A673 (cell line): ENCODE measurements around the gene ARMH3. TPM values are rescaled to one million over a fixed set of nuclear protein-coding genes. Genes with fewer than 3 reads are reported as not detected.

Experiments
- BruUV-seq: library from RNA; stranded (reverse); fragments of 400-500 nt; replicated peaks from 2 replicates; lab custom pipeline; 2021; lab: Mats Ljungman, UMichigan
- CTCF ChIA-PET: fragments of 300-600 bp; sonication (Branson Sonifier 250); formaldehyde crosslinking; loops from one replicate; lab custom pipeline; 2022; ENCODE audit warnings: antibody characterized with exemption; lab: Charles Lee
- POLR2A ChIA-PET: fragments of 300-600 bp; sonication (Branson Sonifier 250); formaldehyde crosslinking; loops from one replicate; lab custom pipeline; 2022; ENCODE audit warnings: antibody characterized with exemption; ENCODE audit not compliant: low non-redundant PET; lab: Charles Lee
- DNase-seq: peaks from one replicate; pipeline ENCODE4 v3.0.0-alpha.2; 2015; ENCODE audit warnings: low spot score
- H3K27ac ChIP-seq: fragments of 200-600 bp; sonication (generic); 2 replicates; pipeline ENCODE4 v1.5.1; 2016; ENCODE audit warnings: mixed run types, low read depth, mild to moderate bottlenecking, mixed read lengths, antibody characterized with exemption, low read length; ENCODE audit not compliant: poor library complexity, severe bottlenecking
- H3K27me3 ChIP-seq: fragments of 200-600 bp; sonication (generic); replicated peaks from 2 replicates; pipeline ENCODE4 v1.6.1; 2017; ENCODE audit warnings: mixed run types, low read depth, mild to moderate bottlenecking, mixed read lengths, antibody characterized with exemption, low read length; ENCODE audit not compliant: insufficient read depth, poor library complexity
- H3K36me3 ChIP-seq: fragments of 200-600 bp; sonication (generic); 2 replicates; pipeline ENCODE4 v1.6.1; 2016; ENCODE audit warnings: mixed run types, mild to moderate bottlenecking, mixed read lengths, antibody characterized with exemption, low read length; ENCODE audit not compliant: insufficient read depth, poor library complexity, severe bottlenecking
- H3K4me1 ChIP-seq: fragments of 200-600 bp; sonication (generic); 2 replicates; pipeline ENCODE4 v1.6.1; 2017; ENCODE audit warnings: mixed run types, mild to moderate bottlenecking, mixed read lengths, antibody characterized with exemption, low read length; ENCODE audit not compliant: insufficient read depth, poor library complexity, severe bottlenecking
- H3K4me3 ChIP-seq: fragments of 200-600 bp; sonication (generic); 2 replicates; pipeline ENCODE4 v1.5.1; 2016; ENCODE audit warnings: low read depth, mixed run types, mild to moderate bottlenecking, mixed read lengths, low read length; ENCODE audit not compliant: poor library complexity, severe bottlenecking
- H3K9me3 ChIP-seq: fragments of 200-600 bp; sonication (generic); 2 replicates; pipeline ENCODE4 v1.6.1; 2016; ENCODE audit warnings: mixed run types, low read depth, mild to moderate bottlenecking, mixed read lengths, antibody characterized with exemption, low read length; ENCODE audit not compliant: poor library complexity, severe bottlenecking
- CTCF ChIP-seq: fragments of 300-800, 200-600 bp; sonication (generic); conservative IDR thresholded peaks from 2 replicates; pipeline ENCODE4 v1.5.1; 2017; ENCODE audit warnings: low read depth, mild to moderate bottlenecking, antibody characterized with exemption, low read length, moderate library complexity, mixed read lengths
- EZH2 ChIP-seq: fragments of 200-600 bp; sonication (generic); IDR thresholded peaks from 2 replicates; pipeline ENCODE4 v1.6.1; 2017; ENCODE audit warnings: borderline replicate concordance, low read depth, mild to moderate bottlenecking, mixed read lengths, antibody characterized with exemption, low read length; ENCODE audit not compliant: poor library complexity, severe bottlenecking
- intact Hi-C: fragments of 100-400 bp; cut with micrococcal nuclease; formaldehyde crosslinking; loops from one replicate; pipeline ENCODE4 v1.10.0; 2022; ENCODE audit not compliant: unreplicated experiment
- total RNA-seq: library from RNA; stranded (reverse); gene quantifications from 2 replicates; pipeline ENCODE4 v1.2.3, GENCODE V29; 2021

Gene ARMH3
- total RNA-seq, 1 experiment from 2014 or later = 17.8 TPM

GRCh38 chr10:101824736-101825135 lies 231.2 kb downstream of the ARMH3 start:
- no peaks in the 10 kb centered on the region for H3K27me3 ChIP-seq
- CTCF ChIA-PET = no interaction called here
- no TSS peak for BruUV-seq
- intact Hi-C loops = no loop called here
- TF ChIP-seq EZH2 (no peak), CTCF (no peak)
- DNase-seq = no peak
- H3K27ac ChIP-seq = no peak overlapping the region
- no peaks in the 10 kb centered on the region for H3K9me3 ChIP-seq
- H3K36me3 ChIP-seq = no peaks in the 10 kb centered on the region
- no peak overlapping the region for H3K4me3 ChIP-seq
- H3K4me1 ChIP-seq = peaks cover under 1% of the 10 kb centered on the region
- POLR2A ChIA-PET = no interaction called here

GRCh38 chr10:101818872-101819633 lies 236.9 kb downstream of the ARMH3 start:
- TSS peak; percentile 78 for BruUV-seq
- intact Hi-C loops = loop anchor here (5.0 kb wide), 1 partner anchor 37 kb away; the partner anchor contains the start of gene NPM3
- DNase-seq = no peak

More at GRCh38 chr10:101818872-101819633, 236.9 kb downstream of the ARMH3 start:
- peak overlapping the region; percentile 98 for H3K4me3 ChIP-seq
- POLR2A ChIA-PET = interaction anchor here (0.5 to 0.6 kb wide), 2 partner anchors 307 to 607 kb away, joined by 3 read pairs; no protein-coding TSS in a partner anchor
- TF ChIP-seq CTCF (no peak), EZH2 (no peak)
- no peaks in the 10 kb centered on the region for H3K9me3 ChIP-seq
- CTCF ChIA-PET = interaction anchor here (0.5 to 1.8 kb wide), 2 partner anchors 22 to 602 kb away, joined by 3 to 17 read pairs; no protein-coding TSS in a partner anchor
- no peaks in the 10 kb centered on the region for H3K27me3 ChIP-seq
- H3K36me3 ChIP-seq = no peaks in the 10 kb centered on the region
- peak overlapping the region; percentile 88 for H3K27ac ChIP-seq
- H3K4me1 ChIP-seq = peaks cover 10% of the 10 kb centered on the region
